GM12878 (cell line): ENCODE measurements around the gene BCAS3.

Source experiments
- BCL3 ChIP-seq: IDR thresholded peaks from 2 replicates; pipeline ENCODE4 v1.6.1; 2011; ENCODE audit warnings: borderline replicate concordance, low read depth, mild to moderate bottlenecking, moderate library complexity, low read length; ENCODE audit not compliant: insufficient read depth, poor library complexity, severe bottlenecking
- CBX3 ChIP-seq: fragments of 200-600 bp; sonication (generic); IDR thresholded peaks from 2 replicates; pipeline ENCODE4 v1.6.1; 2016; ENCODE audit warnings: low read depth, borderline replicate concordance
- EP300 ChIP-seq, 2 experiments: fragments of 150-350 bp in 1 of 2; IDR thresholded peaks; 2 replicates each; pipeline ENCODE4 v1.6.1; 2011 to 2012; ENCODE audit warnings: low read depth in 2 of 2, low read length in 2 of 2, borderline replicate concordance in 1 of 2, improper control_type of control experiment in 1 of 2, inconsistent platforms in 1 of 2; ENCODE audit not compliant: control insufficient read depth in 1 of 2
- KLF5 ChIP-seq: fragments of 450-650 bp; IDR thresholded peaks from 2 replicates; pipeline ENCODE4 v1.6.1; 2014; ENCODE audit warnings: mild to moderate bottlenecking; ENCODE audit not compliant: partially characterized antibody
- LARP7 ChIP-seq: fragments of 450-650 bp; IDR thresholded peaks from 2 replicates; pipeline ENCODE4 v1.6.1; 2017; ENCODE audit warnings: mild to moderate bottlenecking
- MEF2A ChIP-seq: IDR thresholded peaks from 2 replicates; pipeline ENCODE4 v1.6.1; 2011; ENCODE audit warnings: low read depth, mild to moderate bottlenecking, low read length, moderate library complexity; ENCODE audit not compliant: insufficient read depth
- RUNX3 ChIP-seq: IDR thresholded peaks from 2 replicates; pipeline ENCODE4 v1.6.1; 2012; ENCODE audit warnings: low read length, inconsistent platforms
- SMAD5 ChIP-seq: IDR thresholded peaks from 2 replicates; pipeline ENCODE4 v1.6.1; 2016; ENCODE audit warnings: antibody characterized with exemption, low read depth
- SP1 ChIP-seq: IDR thresholded peaks from one replicate; pipeline ENCODE4 v1.6.1; 2011; ENCODE audit warnings: low read depth, low read length
- TF ChIP-seq, protein P1 (sequence below): IDR thresholded peaks from 2 replicates; pipeline ENCODE4 v1.6.1; 2011; ENCODE audit warnings: mild to moderate bottlenecking, low read depth, low read length, moderate library complexity; ENCODE audit not compliant: insufficient replicate concordance
- TF ChIP-seq, protein P2 (sequence below): IDR thresholded peaks from 2 replicates; pipeline ENCODE4 v1.6.1; 2011; ENCODE audit warnings: low read depth, low read length, improper control_type of control experiment, borderline replicate concordance
- TF ChIP-seq, protein P3 (sequence below), 3 experiments: IDR thresholded peaks in 2 of 3; conservative IDR thresholded peaks in 1 of 3; 2 replicates each; pipeline ENCODE4 v1.5.1; 2011; ENCODE audit warnings: low read depth in 3 of 3, low read length in 3 of 3, mild to moderate bottlenecking in 3 of 3, control low read depth in 2 of 3, moderate library complexity in 2 of 3, inconsistent platforms in 1 of 3, mixed read lengths in 1 of 3; ENCODE audit not compliant: control insufficient read depth in 2 of 3, insufficient read depth in 1 of 3; ENCODE audit errors: extremely low read depth in 1 of 3

DNA sequence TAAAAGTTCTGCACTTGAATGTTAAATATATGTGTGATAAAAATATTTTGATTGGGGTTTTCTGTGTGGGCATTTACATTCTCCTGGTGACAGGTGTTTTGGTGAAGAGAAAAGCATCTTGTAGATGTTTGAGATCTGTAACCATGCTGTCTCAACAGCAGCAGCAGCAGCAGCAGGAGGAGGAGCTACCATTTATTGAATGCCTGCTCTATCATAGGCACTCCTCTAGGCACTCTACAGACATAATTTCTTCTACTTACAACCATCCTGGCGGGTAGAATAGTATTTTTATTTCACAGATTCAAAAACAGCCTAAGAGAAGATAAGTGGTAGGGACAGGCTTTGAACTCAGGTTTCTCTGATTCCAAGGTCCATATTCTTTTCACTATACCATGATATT is 562.3 kb downstream of the BCAS3 start:
- TF ChIP-seq KLF5 (no peak), MEF2A (no peak), BCL3 (no peak), CBX3 (no peak), RUNX3 (no peak), SP1 (no peak), EP300 (IDR thresholded peaks at IDR 0.05; ENCODE audit: borderline replicate concordance in 1 of 2, control insufficient read depth in 1 of 2, low read depth in 2 of 2, low read length in 2 of 2) (no peak), LARP7 (no peak), SMAD5 (no peak)
- TF ChIP-seq, protein P1, sequence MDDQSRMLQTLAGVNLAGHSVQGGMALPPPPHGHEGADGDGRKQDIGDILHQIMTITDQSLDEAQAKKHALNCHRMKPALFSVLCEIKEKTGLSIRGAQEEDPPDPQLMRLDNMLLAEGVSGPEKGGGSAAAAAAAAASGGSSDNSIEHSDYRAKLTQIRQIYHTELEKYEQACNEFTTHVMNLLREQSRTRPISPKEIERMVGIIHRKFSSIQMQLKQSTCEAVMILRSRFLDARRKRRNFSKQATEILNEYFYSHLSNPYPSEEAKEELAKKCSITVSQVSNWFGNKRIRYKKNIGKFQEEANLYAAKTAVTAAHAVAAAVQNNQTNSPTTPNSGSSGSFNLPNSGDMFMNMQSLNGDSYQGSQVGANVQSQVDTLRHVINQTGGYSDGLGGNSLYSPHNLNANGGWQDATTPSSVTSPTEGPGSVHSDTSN: no peak
- TF ChIP-seq, protein P2, sequence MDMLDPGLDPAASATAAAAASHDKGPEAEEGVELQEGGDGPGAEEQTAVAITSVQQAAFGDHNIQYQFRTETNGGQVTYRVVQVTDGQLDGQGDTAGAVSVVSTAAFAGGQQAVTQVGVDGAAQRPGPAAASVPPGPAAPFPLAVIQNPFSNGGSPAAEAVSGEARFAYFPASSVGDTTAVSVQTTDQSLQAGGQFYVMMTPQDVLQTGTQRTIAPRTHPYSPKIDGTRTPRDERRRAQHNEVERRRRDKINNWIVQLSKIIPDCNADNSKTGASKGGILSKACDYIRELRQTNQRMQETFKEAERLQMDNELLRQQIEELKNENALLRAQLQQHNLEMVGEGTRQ: no peak
- TF ChIP-seq, protein P3, sequence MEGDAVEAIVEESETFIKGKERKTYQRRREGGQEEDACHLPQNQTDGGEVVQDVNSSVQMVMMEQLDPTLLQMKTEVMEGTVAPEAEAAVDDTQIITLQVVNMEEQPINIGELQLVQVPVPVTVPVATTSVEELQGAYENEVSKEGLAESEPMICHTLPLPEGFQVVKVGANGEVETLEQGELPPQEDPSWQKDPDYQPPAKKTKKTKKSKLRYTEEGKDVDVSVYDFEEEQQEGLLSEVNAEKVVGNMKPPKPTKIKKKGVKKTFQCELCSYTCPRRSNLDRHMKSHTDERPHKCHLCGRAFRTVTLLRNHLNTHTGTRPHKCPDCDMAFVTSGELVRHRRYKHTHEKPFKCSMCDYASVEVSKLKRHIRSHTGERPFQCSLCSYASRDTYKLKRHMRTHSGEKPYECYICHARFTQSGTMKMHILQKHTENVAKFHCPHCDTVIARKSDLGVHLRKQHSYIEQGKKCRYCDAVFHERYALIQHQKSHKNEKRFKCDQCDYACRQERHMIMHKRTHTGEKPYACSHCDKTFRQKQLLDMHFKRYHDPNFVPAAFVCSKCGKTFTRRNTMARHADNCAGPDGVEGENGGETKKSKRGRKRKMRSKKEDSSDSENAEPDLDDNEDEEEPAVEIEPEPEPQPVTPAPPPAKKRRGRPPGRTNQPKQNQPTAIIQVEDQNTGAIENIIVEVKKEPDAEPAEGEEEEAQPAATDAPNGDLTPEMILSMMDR (IDR thresholded peaks at IDR 0.05 in 2 of 3, conservative IDR thresholded peaks at IDR 0.05 in 1 of 3; ENCODE audit: control insufficient read depth in 2 of 3, extremely low read depth in 1 of 3, insufficient read depth in 1 of 3, low read depth in 3 of 3, low read length in 3 of 3): no peak
